ENCODE results near the gene CCDC3. TPM values are rescaled to one million over a fixed set of nuclear protein-coding genes. Genes with fewer than 3 reads are reported as not detected.

CCDC3 gene
- polyA plus RNA-seq, 1 of the 3 experiments (the other 2 are of a cell fraction), result 0.02 TPM

GRCh38 chr10:13048762-13049161, 47.2 kb upstream of the CCDC3 start:
- WGBS (ENCODE audit: low lambda C conversion rate), result 30% methylated on average over 3 of the region's 3 CpGs
- H2AFZ ChIP-seq (ENCODE audit: low read depth), result no peak overlapping the region
- no peaks in the 10 kb centered on the region for H3K4me1 ChIP-seq (ENCODE audit: control insufficient read depth in 1 of 2, insufficient read depth in 2 of 2, low read depth in 1 of 2, low read length in 1 of 2)
- H4K20me1 ChIP-seq (ENCODE audit: insufficient read depth), result no peaks in the 10 kb centered on the region
- H3K9me3 ChIP-seq, result no peaks in the 10 kb centered on the region
- H3K79me2 ChIP-seq (ENCODE audit: insufficient read depth), result no peaks in the 10 kb centered on the region
- no peaks in the 10 kb centered on the region for H3K9me2 ChIP-seq
- no peaks in the 10 kb centered on the region for H3F3A ChIP-seq (replicated peaks; ENCODE audit: insufficient read depth)
- DNase-seq, result no peak
- H3K27ac ChIP-seq (ENCODE audit: low read depth in 2 of 2, low read length in 1 of 2), result no peak overlapping the region
- no peak for TF ChIP-seq NFIC (IDR thresholded peaks at IDR 0.05; ENCODE audit: borderline replicate concordance)
- TF ChIP-seq CTCF (IDR thresholded peaks at IDR 0.05), result no peak
- no peak for TF ChIP-seq USF2 (IDR thresholded peaks at IDR 0.05; ENCODE audit: borderline replicate concordance, low read depth, low read length)
- TF ChIP-seq POLR2AphosphoS5 (IDR thresholded peaks at IDR 0.05; ENCODE audit: low read depth, low read length), result no peak
- TF ChIP-seq SIN3A (IDR thresholded peaks at IDR 0.05; ENCODE audit: borderline replicate concordance, low read depth, low read length), result no peak
- TF ChIP-seq RXRA (IDR thresholded peaks at IDR 0.05; ENCODE audit: borderline replicate concordance, low read depth), result no peak
- TF ChIP-seq RCOR1 (IDR thresholded peaks at IDR 0.05; ENCODE audit: low read length), result no peak
- no peak for TF ChIP-seq RFX5 (IDR thresholded peaks at IDR 0.05; ENCODE audit: low read length)
- TF ChIP-seq FOSL2 (IDR thresholded peaks at IDR 0.05; ENCODE audit: borderline replicate concordance, low read depth), result no peak
- no peak for TF ChIP-seq REST (IDR thresholded peaks at IDR 0.05; ENCODE audit: low read depth, low read length)
- ChIA-PET CTCF (interaction anchor here (1.3 to 1.5 kb wide), 2 partner anchors 9 to 51 kb away, joined by 3 read pairs; partner anchors contain the start of gene OPTN), POLR2A (no interaction called here)
- H3K9ac ChIP-seq, result no peak overlapping the region
- no peaks in the 10 kb centered on the region for H3K27me3 ChIP-seq (ENCODE audit: insufficient read depth)
- no peak overlapping the region for H3K4me2 ChIP-seq
- no peak overlapping the region for H3K4me3 ChIP-seq (ENCODE audit: low read depth in 2 of 2, low read length in 1 of 2)
- no peaks in the 10 kb centered on the region for H3K36me3 ChIP-seq (replicated peaks in 1 of 2; ENCODE audit: control insufficient read depth in 1 of 2, insufficient read depth in 2 of 2, low read length in 1 of 2)

Measured in SK-N-SH (cell line).